Caco-2 (cell line): ENCODE measurements around the gene CCK. TPM values are rescaled to one million over a fixed set of nuclear protein-coding genes. Genes with fewer than 3 reads are reported as not detected.

Experiments
- BruUV-seq: library from RNA; stranded (reverse); fragments of 400-500 nt; replicated peaks from 2 replicates; lab custom pipeline; 2021; lab: Mats Ljungman, UMichigan
- CTCF ChIA-PET: fragments of 300-600 bp; sonication (Branson Sonifier 250); formaldehyde crosslinking; loops from one replicate; lab custom pipeline; 2022; ENCODE audit warnings: antibody characterized with exemption; lab: Charles Lee
- POLR2A ChIA-PET: fragments of 300-600 bp; sonication (Branson Sonifier 250); formaldehyde crosslinking; loops from one replicate; lab custom pipeline; 2022; ENCODE audit warnings: antibody characterized with exemption; lab: Charles Lee
- DNase-seq, 2 experiments: peaks; one replicate each; pipeline versions ENCODE4 v3.0.0 to v3.0.0-alpha.2; 2020 to 2022
- H3K27me3 ChIP-seq: replicated peaks from 2 replicates; pipeline ENCODE4 v1.6.0; 2011; ENCODE audit warnings: low read length; ENCODE audit not compliant: control insufficient read depth, insufficient read depth
- H3K36me3 ChIP-seq: 2 replicates; pipeline ENCODE4 v1.5.1; 2011; ENCODE audit warnings: low read length; ENCODE audit not compliant: control insufficient read depth, insufficient read depth
- H3K4me1 ChIP-seq: fragments of 250-450 bp; sonication (Bioruptor Pico); 2 replicates; pipeline ENCODE4 v1.5.1; 2020; ENCODE audit warnings: mild to moderate bottlenecking
- H3K4me3 ChIP-seq: 2 replicates; pipeline ENCODE4 v1.5.1; 2011; ENCODE audit warnings: low read depth, mild to moderate bottlenecking, control low read depth, low read length
- H3K9me3 ChIP-seq: fragments of 250-450 bp; sonication (Bioruptor Pico); 2 replicates; pipeline ENCODE4 v1.5.1; 2020; ENCODE audit warnings: mild to moderate bottlenecking, moderate library complexity
- H3K27ac Mint-ChIP-seq: one replicate; pipeline ENCODE4 v1.8.0; 2022; ENCODE audit warnings: mixed read lengths; ENCODE audit not compliant: unreplicated experiment
- H3K27me3 Mint-ChIP-seq: one replicate; pipeline ENCODE4 v1.8.0; 2022; ENCODE audit warnings: mixed read lengths; ENCODE audit not compliant: insufficient read depth, unreplicated experiment
- H3K36me3 Mint-ChIP-seq: one replicate; pipeline ENCODE4 v1.8.0; 2022; ENCODE audit warnings: mild to moderate bottlenecking, mixed read lengths; ENCODE audit not compliant: insufficient read depth, unreplicated experiment
- H3K4me1 Mint-ChIP-seq: one replicate; pipeline ENCODE4 v1.8.0; 2022; ENCODE audit warnings: low read depth, mixed read lengths; ENCODE audit not compliant: unreplicated experiment
- H3K4me3 Mint-ChIP-seq: one replicate; pipeline ENCODE4 v1.8.0; 2022; ENCODE audit warnings: mild to moderate bottlenecking, moderate library complexity, mixed read lengths; ENCODE audit not compliant: unreplicated experiment
- H3K9me3 Mint-ChIP-seq: one replicate; pipeline ENCODE4 v1.8.0; 2022; ENCODE audit warnings: mixed read lengths; ENCODE audit not compliant: unreplicated experiment
- intact Hi-C: fragments of 100-400 bp; cut with micrococcal nuclease; formaldehyde crosslinking; loops from one replicate; pipeline ENCODE4 v1.10.0; 2022; ENCODE audit not compliant: unreplicated experiment
- total RNA-seq: library from RNA; stranded (reverse); gene quantifications from 2 replicates; pipeline ENCODE4 v1.2.3, GENCODE V29; 2022
- TF ChIP-seq, protein P1 (sequence below), 2 experiments: fragments of 200-600 bp in 1 of 2; IDR thresholded peaks; 1 replicate in 1 of 2; 2 replicates in 1 of 2; pipeline versions ENCODE4 v1.5.1 to v1.8.0; 2011 to 2022; ENCODE audit warnings: antibody characterized with exemption in 1 of 2, control low read depth in 1 of 2, inconsistent platforms in 1 of 2, low read depth in 1 of 2, low read length in 1 of 2, mild to moderate bottlenecking in 1 of 2, moderate library complexity in 1 of 2; ENCODE audit not compliant: insufficient read depth in 1 of 2, severe bottlenecking in 1 of 2, unreplicated experiment in 1 of 2

Gene CCK
- total RNA-seq, 1 experiment from 2014 or later, result not detected

DNA sequence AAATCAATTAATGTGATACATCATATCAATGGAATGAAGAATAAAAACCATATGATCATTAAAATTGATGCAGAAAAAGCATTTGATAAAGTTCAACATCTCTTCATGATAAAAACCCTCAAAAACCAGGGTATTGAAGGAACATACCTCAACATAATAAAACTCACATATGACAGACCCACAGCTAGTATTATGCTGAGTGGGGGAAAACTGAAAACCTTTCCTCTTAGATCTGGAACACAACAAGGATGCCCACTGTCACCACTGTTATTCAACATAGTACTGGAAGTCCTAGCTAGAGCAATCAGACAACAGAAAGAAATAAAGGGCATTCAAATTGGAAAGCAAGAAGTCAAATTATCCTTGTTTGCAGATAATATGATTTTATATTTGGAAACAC is 30.5 kb downstream of the CCK start:
- H3K9me3 Mint-ChIP-seq, result peaks cover 30% of the 10 kb centered on the region
- H3K4me1 Mint-ChIP-seq, result no peaks in the 10 kb centered on the region
- no peak for DNase-seq
- Histone ChIP-seq H3K36me3 (no peaks in the 10 kb centered on the region), H3K27me3 (no peaks in the 10 kb centered on the region), H3K4me1 (no peaks in the 10 kb centered on the region), H3K4me3 (no peak overlapping the region), H3K9me3 (no peaks in the 10 kb centered on the region; the same call in 1 of the 2 replicates)
- H3K36me3 Mint-ChIP-seq, result no peaks in the 10 kb centered on the region
- H3K27me3 Mint-ChIP-seq, result peaks cover 12% of the 10 kb centered on the region
- POLR2A ChIA-PET, result no interaction called here
- TF ChIP-seq, protein P1, sequence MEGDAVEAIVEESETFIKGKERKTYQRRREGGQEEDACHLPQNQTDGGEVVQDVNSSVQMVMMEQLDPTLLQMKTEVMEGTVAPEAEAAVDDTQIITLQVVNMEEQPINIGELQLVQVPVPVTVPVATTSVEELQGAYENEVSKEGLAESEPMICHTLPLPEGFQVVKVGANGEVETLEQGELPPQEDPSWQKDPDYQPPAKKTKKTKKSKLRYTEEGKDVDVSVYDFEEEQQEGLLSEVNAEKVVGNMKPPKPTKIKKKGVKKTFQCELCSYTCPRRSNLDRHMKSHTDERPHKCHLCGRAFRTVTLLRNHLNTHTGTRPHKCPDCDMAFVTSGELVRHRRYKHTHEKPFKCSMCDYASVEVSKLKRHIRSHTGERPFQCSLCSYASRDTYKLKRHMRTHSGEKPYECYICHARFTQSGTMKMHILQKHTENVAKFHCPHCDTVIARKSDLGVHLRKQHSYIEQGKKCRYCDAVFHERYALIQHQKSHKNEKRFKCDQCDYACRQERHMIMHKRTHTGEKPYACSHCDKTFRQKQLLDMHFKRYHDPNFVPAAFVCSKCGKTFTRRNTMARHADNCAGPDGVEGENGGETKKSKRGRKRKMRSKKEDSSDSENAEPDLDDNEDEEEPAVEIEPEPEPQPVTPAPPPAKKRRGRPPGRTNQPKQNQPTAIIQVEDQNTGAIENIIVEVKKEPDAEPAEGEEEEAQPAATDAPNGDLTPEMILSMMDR (IDR thresholded peaks at IDR 0.05; ENCODE audit: insufficient read depth in 1 of 2, low read depth in 1 of 2, low read length in 1 of 2, severe bottlenecking in 1 of 2, unreplicated experiment in 1 of 2), result no peak
- no peak overlapping the region for H3K27ac Mint-ChIP-seq
- CTCF ChIA-PET, result no interaction called here
- no TSS peak for BruUV-seq
- intact Hi-C loops, result no loop called here
- H3K4me3 Mint-ChIP-seq, result no peak overlapping the region

GRCh38 chr3:42230860-42231259 is 35.1 kb downstream of the CCK start:
- no peak for DNase-seq
- Histone ChIP-seq H3K4me1 (peaks cover 4% of the 10 kb centered on the region; the same call in 1 of the 2 replicates), H3K4me3 (no peak overlapping the region), H3K27me3 (no peaks in the 10 kb centered on the region), H3K36me3 (no peaks in the 10 kb centered on the region), H3K9me3 (no peaks in the 10 kb centered on the region)
- Mint-ChIP-seq H3K4me1 (no peaks in the 10 kb centered on the region), H3K27me3 (peaks cover 12% of the 10 kb centered on the region), H3K4me3 (no peak overlapping the region), H3K27ac (no peak overlapping the region), H3K36me3 (peaks cover 12% of the 10 kb centered on the region), H3K9me3 (peaks cover 15% of the 10 kb centered on the region)
- TF ChIP-seq, protein P1 (IDR thresholded peaks at IDR 0.05; ENCODE audit: insufficient read depth in 1 of 2, low read depth in 1 of 2, low read length in 1 of 2, severe bottlenecking in 1 of 2, unreplicated experiment in 1 of 2), result no peak
- intact Hi-C loops, result loop anchor here (1.0 kb wide), 2 partner anchors 213 to 316 kb away; no protein-coding TSS in a partner anchor
- CTCF ChIA-PET, result no interaction called here
- no TSS peak for BruUV-seq
- POLR2A ChIA-PET, result no interaction called here

DNA sequence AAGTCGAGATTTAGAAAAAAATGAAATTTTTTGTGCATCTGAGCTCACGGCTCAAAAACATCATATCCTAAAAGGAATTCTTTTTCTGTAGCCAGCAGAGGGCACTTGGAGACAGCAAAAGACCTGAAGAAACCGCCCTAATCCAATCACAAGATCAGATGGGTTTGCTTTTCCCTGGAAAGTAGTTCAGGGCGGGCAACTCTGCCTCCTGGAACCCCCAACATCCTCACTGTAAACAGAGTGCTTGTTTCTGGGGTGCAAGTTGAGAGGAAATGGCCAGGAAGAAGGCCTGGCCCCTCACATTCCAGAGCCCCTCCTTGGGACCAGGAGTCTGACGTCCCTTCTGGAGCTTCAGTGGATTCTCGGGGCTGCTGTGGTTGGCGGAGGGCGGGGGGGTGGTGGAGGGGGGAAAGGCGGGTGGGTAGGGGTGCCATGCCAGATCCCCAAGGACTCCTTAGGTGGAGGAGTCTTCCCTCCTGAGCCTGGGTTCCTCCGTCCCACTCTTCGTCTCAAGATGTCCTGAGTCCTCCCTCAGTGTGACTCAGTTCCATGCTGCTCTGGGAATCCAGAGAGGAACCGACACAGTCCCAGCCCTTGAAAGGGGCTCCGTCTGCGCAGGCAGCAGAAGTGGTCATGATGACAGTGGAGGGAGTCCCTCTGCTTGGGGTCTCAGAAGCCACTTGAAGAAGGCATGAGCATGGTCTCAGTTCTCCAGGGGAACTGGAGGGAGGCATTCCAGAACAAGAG is 35.9 kb downstream of the CCK start:
- ChIA-PET POLR2A (no interaction called here), CTCF (interaction anchor here (0.5 to 2.1 kb wide), 23 partner anchors 17 to 408 kb away, joined by 3 to 25 read pairs (median 4); partner anchors contain the start of genes ULK4 and VIPR1)
- Mint-ChIP-seq H3K9me3 (peaks cover 12% of the 10 kb centered on the region), H3K4me3 (no peak overlapping the region), H3K27me3 (peaks cover 12% of the 10 kb centered on the region), H3K36me3 (peaks cover 12% of the 10 kb centered on the region), H3K27ac (no peak overlapping the region), H3K4me1 (no peaks in the 10 kb centered on the region)
- TF ChIP-seq, protein P1 (IDR thresholded peaks at IDR 0.05; ENCODE audit: insufficient read depth in 1 of 2, low read depth in 1 of 2, low read length in 1 of 2, severe bottlenecking in 1 of 2, unreplicated experiment in 1 of 2), result peak; percentile 55 to 61
- Histone ChIP-seq H3K4me1 (peaks cover 4% of the 10 kb centered on the region; the same call in 1 of the 2 replicates), H3K9me3 (no peaks in the 10 kb centered on the region), H3K27me3 (no peaks in the 10 kb centered on the region), H3K4me3 (no peak overlapping the region), H3K36me3 (no peaks in the 10 kb centered on the region)
- no TSS peak for BruUV-seq
- intact Hi-C loops, result loop anchor here (1.0 kb wide), 3 partner anchors 214 to 336 kb away; no protein-coding TSS in a partner anchor
- peak in 1 of 2 experiments; percentile 48 for DNase-seq
